Tibial nerve (tissue), 4 donors: ENCODE data around the gene RAB17. TPM values are rescaled to one million over a fixed set of nuclear protein-coding genes. Genes with fewer than 3 reads are reported as not detected.
A peak's percentile ranks its signal among the peaks of the same experiment; 100 is the strongest.

Experiments
- DNase-seq, 2 donors: peaks; one replicate each; pipeline ENCODE4 v3.0.0-alpha.2; 2019; ENCODE audit warnings: low spot score in 2 of 2
- H3K27ac ChIP-seq, 4 donors: fragments of 200-600 bp; sonication (generic) in 3 of 4; one replicate each; pipeline ENCODE4 v1.5.1; 2017 to 2019; ENCODE audit warnings: mild to moderate bottlenecking in 1 of 4
- H3K27me3 ChIP-seq, 2 donors: fragments of 200-600 bp; sonication (generic) in 1 of 2; one replicate each; pipeline versions ENCODE4 v1.5.1 to v1.6.0; 2017 to 2019
- H3K36me3 ChIP-seq, 3 donors: fragments of 200-600 bp; sonication (generic); one replicate each; pipeline ENCODE4 v1.5.1; 2018 to 2019
- H3K4me1 ChIP-seq, 4 donors: fragments of 200-600 bp; sonication (generic) in 3 of 4; one replicate each; pipeline ENCODE4 v1.5.1; 2017 to 2019
- H3K4me3 ChIP-seq, 4 donors: fragments of 200-600 bp; sonication (generic) in 3 of 4; one replicate each; pipeline ENCODE4 v1.5.1; 2017 to 2019; ENCODE audit warnings: mild to moderate bottlenecking in 1 of 4, moderate library complexity in 1 of 4
- H3K9me3 ChIP-seq, 4 donors: fragments of 200-600 bp; sonication (generic) in 3 of 4; one replicate each; pipeline ENCODE4 v1.5.1; 2017 to 2019
- EP300 ChIP-seq, 2 donors: sonication (generic); formaldehyde crosslinking; IDR thresholded peaks; one replicate each; pipeline ENCODE4 v1.6.1; 2017; ENCODE audit warnings: antibody characterized with exemption in 2 of 2, mild to moderate bottlenecking in 1 of 2
- POLR2A ChIP-seq, 2 donors: fragments of 450-650 bp; IDR thresholded peaks; one replicate each; pipeline ENCODE4 v1.6.1; 2017; ENCODE audit warnings: antibody characterized with exemption in 2 of 2, mild to moderate bottlenecking in 2 of 2, moderate library complexity in 2 of 2
- WGBS, 2 donors: methylation state at CpG; one replicate each; pipeline ENCODE4 v1.1.5; 2018; 5-methylcytosine and 5-hydroxymethylcytosine counted together
- total RNA-seq, 4 donors: library from RNA; depleted of rRNA; stranded (reverse); fragments of >200 nt; gene quantifications; one replicate each; pipeline ENCODE4 v1.1.0, GENCODE V29; 2016
- TF ChIP-seq, protein P1 (sequence below), 5 experiments: fragments of 200-600 bp in 3 of 5; fragments of 450-650 bp in 2 of 5; sonication (generic) in 3 of 5; IDR thresholded peaks; one replicate each; pipeline ENCODE4 v1.5.1; 2016 to 2019; ENCODE audit warnings: antibody characterized with exemption in 5 of 5, mild to moderate bottlenecking in 3 of 5, moderate library complexity in 2 of 5

RAB17 gene
- total RNA-seq, 4 donors from 2014 or later, result 0.63 to 2.1 TPM; not detected in 2

DNA sequence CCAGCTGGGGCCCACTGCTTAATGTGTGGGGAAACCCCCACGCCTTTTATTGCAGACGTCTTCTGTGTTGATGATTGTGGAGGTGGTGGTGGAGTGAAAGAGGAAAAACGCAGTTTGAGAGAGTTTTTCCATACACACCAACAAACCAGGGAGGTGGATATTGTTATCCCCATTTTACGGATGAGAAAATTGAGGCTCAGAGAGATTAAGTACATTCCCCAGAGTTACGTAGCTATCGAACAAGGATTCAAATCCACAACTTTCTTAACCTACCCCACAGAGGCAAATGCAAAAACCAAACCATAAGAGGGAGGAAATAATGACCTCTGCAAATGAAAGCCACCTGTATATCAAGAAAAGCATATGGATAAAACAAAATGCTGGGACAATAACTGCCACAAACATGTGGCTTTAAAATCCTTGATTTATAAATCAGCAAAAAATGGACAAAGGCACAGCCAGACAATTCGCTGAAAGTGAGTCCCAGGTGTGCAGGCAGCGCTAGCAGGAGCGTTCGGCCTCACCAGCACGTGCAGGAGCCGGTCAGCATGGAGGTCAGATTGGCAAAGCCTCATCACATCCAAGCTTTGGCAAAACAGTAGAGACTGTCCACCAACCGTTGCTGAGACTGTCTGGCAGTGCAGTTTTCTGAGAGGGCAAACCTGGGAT, 12.6 kb upstream of the RAB17 start:
- peak overlapping the region in 1 of 4 donors; percentile 19 for H3K4me3 ChIP-seq
- no peaks in the 10 kb centered on the region for H3K27me3 ChIP-seq
- no peaks in the 10 kb centered on the region for H3K36me3 ChIP-seq
- no peaks in the 10 kb centered on the region for H3K9me3 ChIP-seq
- no peak for DNase-seq
- TF ChIP-seq, protein P1, sequence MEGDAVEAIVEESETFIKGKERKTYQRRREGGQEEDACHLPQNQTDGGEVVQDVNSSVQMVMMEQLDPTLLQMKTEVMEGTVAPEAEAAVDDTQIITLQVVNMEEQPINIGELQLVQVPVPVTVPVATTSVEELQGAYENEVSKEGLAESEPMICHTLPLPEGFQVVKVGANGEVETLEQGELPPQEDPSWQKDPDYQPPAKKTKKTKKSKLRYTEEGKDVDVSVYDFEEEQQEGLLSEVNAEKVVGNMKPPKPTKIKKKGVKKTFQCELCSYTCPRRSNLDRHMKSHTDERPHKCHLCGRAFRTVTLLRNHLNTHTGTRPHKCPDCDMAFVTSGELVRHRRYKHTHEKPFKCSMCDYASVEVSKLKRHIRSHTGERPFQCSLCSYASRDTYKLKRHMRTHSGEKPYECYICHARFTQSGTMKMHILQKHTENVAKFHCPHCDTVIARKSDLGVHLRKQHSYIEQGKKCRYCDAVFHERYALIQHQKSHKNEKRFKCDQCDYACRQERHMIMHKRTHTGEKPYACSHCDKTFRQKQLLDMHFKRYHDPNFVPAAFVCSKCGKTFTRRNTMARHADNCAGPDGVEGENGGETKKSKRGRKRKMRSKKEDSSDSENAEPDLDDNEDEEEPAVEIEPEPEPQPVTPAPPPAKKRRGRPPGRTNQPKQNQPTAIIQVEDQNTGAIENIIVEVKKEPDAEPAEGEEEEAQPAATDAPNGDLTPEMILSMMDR (IDR thresholded peaks at IDR 0.05), result no peak
- TF ChIP-seq POLR2A (IDR thresholded peaks at IDR 0.05) (no peak), EP300 (IDR thresholded peaks at IDR 0.05) (no peak)
- WGBS, 2 donors, result 72 to 75% methylated on average over 13 of the region's 13 CpGs
- H3K27ac ChIP-seq, result peak overlapping the region in 2 of 4 donors; percentile 46 to 51
- peaks cover 0 to 21% (median 0%) of the 10 kb centered on the region in 4 donors for H3K4me1 ChIP-seq

DNA sequence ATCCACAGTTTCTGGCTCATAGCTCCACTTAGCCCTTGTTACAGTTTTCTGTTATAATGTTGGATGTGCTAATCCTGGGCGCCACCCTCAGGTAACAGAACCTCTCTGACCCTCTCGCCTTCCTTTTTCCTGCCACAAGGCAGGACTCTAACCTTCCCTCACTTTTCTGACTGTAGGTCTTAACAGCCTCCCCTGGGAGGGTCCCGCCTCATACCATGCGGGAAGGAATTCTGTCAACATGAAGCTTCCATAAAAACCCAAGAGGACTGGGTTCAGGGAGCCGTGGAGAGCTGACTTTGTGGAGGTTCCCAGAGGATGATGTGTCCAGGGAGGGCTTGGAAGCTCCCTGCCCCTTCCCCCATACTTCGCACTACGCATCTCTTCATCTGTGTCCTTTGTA, 11.9 kb upstream of the RAB17 start:
- Histone ChIP-seq H3K4me1 (peaks cover 0 to 21% (median 0%) of the 10 kb centered on the region in 4 donors), H3K36me3 (no peaks in the 10 kb centered on the region), H3K27ac (no peak overlapping the region), H3K9me3 (no peaks in the 10 kb centered on the region), H3K27me3 (no peaks in the 10 kb centered on the region), H3K4me3 (no peak overlapping the region)
- TF ChIP-seq EP300 (IDR thresholded peaks at IDR 0.05) (no peak), POLR2A (IDR thresholded peaks at IDR 0.05) (no peak)
- TF ChIP-seq, protein P1 (IDR thresholded peaks at IDR 0.05), result no peak
- WGBS, 2 donors, result 89 to 91% methylated on average over 7 of the region's 7 CpGs
- DNase-seq, result no peak

DNA sequence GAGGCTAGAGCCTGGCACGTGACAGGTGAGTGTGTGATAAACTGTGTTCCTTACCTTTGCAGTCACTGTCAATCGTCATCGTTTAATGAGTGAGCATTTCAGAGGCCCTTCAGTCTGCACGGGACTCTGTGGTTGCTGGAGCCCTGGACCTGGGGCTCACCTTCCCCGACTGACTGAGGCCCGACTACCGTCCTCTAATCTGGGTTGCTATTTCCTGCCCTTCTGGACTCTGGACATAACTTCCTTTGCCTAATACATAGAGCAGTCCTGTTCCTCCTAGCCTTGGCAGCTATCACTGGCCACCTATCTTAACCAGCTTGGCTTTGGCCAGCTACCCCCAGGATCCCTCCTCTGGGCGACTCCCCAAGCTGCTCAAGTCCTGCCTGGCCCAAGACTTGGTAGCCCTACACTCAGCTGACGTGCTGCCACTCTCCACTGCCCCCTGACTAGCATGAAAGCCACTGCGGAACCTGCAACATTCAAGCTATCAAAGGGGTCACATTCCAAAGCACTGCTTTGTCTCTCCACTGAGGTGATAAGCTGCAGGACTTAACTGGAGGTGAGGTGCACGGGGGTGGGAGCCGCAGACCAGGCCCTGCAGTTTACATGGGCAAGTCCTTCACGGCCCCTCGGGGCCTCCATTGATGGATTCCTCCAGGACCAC, 11.1 kb upstream of the RAB17 start:
- Histone ChIP-seq H3K27ac (no peak overlapping the region), H3K9me3 (no peaks in the 10 kb centered on the region), H3K4me1 (peaks cover 0 to 21% (median 0%) of the 10 kb centered on the region in 4 donors), H3K27me3 (no peaks in the 10 kb centered on the region), H3K36me3 (no peaks in the 10 kb centered on the region), H3K4me3 (no peak overlapping the region)
- no peak for DNase-seq
- no peak for TF ChIP-seq EP300 (IDR thresholded peaks at IDR 0.05)
- TF ChIP-seq, protein P1 (IDR thresholded peaks at IDR 0.05), result no peak
- no peak for TF ChIP-seq POLR2A (IDR thresholded peaks at IDR 0.05)
- 94 to 95% methylated on average over 14 of the region's 14 CpGs for WGBS, 2 donors

DNA sequence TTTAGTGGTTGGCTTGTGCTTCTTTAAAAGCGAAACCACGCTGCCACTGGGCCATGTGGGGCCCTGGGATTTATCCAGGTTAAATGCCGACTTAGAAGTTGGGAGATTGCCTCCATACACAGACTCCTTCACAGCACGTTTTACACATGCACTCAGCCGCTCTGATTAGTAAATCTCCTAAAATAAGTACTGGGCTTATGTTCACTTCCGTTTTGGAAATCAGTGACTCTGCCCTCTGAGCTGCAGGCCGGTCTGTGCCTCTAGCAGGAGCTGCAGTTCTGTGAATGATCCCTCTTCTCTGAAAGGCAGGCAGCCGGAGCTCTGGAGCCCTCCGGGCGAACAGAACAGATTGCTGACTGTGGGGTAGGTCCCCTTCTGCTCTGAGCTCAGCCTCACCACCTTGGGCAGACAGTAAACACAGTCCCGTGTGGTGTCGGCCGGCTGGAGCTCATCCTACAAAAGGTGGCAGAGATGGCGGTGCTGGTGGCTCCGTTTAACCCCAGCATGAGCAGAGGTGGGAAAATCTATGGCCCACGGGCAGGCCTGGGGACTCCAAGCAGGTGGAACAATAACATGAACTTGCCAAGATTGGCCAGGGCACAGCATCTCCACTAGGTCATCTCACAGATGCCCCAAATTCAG, 9.8 kb upstream of the RAB17 start:
- Histone ChIP-seq H3K27me3 (no peaks in the 10 kb centered on the region), H3K36me3 (no peaks in the 10 kb centered on the region), H3K4me3 (peak overlapping the region in 1 of 4 donors; percentile 39), H3K27ac (peak overlapping the region; percentile 10 to 72 (median 44)), H3K9me3 (no peaks in the 10 kb centered on the region), H3K4me1 (peaks cover 0 to 21% (median 0%) of the 10 kb centered on the region in 4 donors)
- peak in 1 of 2 donors; percentile 29 for DNase-seq
- WGBS, 2 donors, result 33 to 43% methylated on average over 16 of the region's 16 CpGs
- no peak for TF ChIP-seq POLR2A (IDR thresholded peaks at IDR 0.05)
- TF ChIP-seq EP300 (IDR thresholded peaks at IDR 0.05), result peak in 1 of 2 donors; percentile 8
- TF ChIP-seq, protein P1 (IDR thresholded peaks at IDR 0.05), result peak in 3 of 5 experiments; percentile 9 to 29 (median 13)
